ENCODE results near the gene ERP44.
A peak's percentile ranks its signal among the peaks of the same experiment; 100 is the strongest.
"Not testable (repeated sequence)": the region's sequence is repeated elsewhere in the genome, so short reads cannot be mapped to it uniquely, and the experiment has no call there.

ERP44 gene

GRCh38 chr9:100099722-100100042, 882 bp upstream of the ERP44 start:
- peak; percentile 33 for DNase-seq

- peak; percentile 47 for DNase-seq
Observed at GRCh38 chr9:100098046-100098886, 534 bp downstream of the ERP44 start.

GRCh38 chr9:100096378-100096916, 2.4 kb downstream of the ERP44 start:
- no peak for DNase-seq

GRCh38 chr9:100094411-100094810, 4.4 kb downstream of the ERP44 start:
- DNase-seq, result not testable (repeated sequence)

GRCh38 chr9:100092066-100092465, 6.7 kb downstream of the ERP44 start:
- DNase-seq, result no peak

GRCh38 chr9:100091650-100092049, 7.2 kb downstream of the ERP44 start:
- no peak for DNase-seq

GRCh38 chr9:100090880-100091279, 7.9 kb downstream of the ERP44 start:
- DNase-seq, result no peak

- DNase-seq, result no peak
Observed at GRCh38 chr9:100088202-100088601, 10.6 kb downstream of the ERP44 start.

GRCh38 chr9:100087218-100087617, 11.6 kb downstream of the ERP44 start:
- no peak for DNase-seq

GRCh38 chr9:100086097-100086635, 12.6 kb downstream of the ERP44 start:
- DNase-seq, result no peak

- DNase-seq, result no peak
Observed at GRCh38 chr9:100084734-100085133, 14.1 kb downstream of the ERP44 start.

GRCh38 chr9:100084128-100084453, 14.7 kb downstream of the ERP44 start:
- no peak for DNase-seq

- DNase-seq, result no peak
Observed at GRCh38 chr9:100083448-100084127, 15.2 kb downstream of the ERP44 start.

GRCh38 chr9:100082782-100083181, 16.0 kb downstream of the ERP44 start:
- DNase-seq, result no peak

- not testable (repeated sequence) for DNase-seq
Observed at GRCh38 chr9:100076256-100076655, 22.5 kb downstream of the ERP44 start.

GRCh38 chr9:100074989-100075388, 23.8 kb downstream of the ERP44 start:
- DNase-seq, result no peak

- no peak for DNase-seq
Observed at GRCh38 chr9:100074093-100074492, 24.7 kb downstream of the ERP44 start.

- DNase-seq, result no peak
Observed at GRCh38 chr9:100072805-100073204, 26.0 kb downstream of the ERP44 start.

- no peak for DNase-seq
Observed at GRCh38 chr9:100071271-100071670, 27.5 kb downstream of the ERP44 start.

GRCh38 chr9:100070104-100071041, 28.4 kb downstream of the ERP44 start:
- DNase-seq, result no peak

GRCh38 chr9:100069068-100069467, 29.7 kb downstream of the ERP44 start:
- DNase-seq, result not testable (repeated sequence)

GRCh38 chr9:100067990-100068389, 30.8 kb downstream of the ERP44 start:
- not testable (repeated sequence) for DNase-seq

- DNase-seq, result no peak
Observed at GRCh38 chr9:100066539-100066938, 32.3 kb downstream of the ERP44 start.

Data from stimulated activated CD8-positive, alpha-beta memory T cell treated with anti-CD3 and anti-CD28 coated beads, Interleukin-4, amount 100 ng/mL, for 48 hours (primary cell).